Endothelial cell of umbilical vein (primary cell): ENCODE measurements around the gene STAT5B. TPM values are rescaled to one million over a fixed set of nuclear protein-coding genes. Genes with fewer than 3 reads are reported as not detected.
A peak's percentile ranks its signal among the peaks of the same experiment; 100 is the strongest.

Experiments used
- BruUV-seq: library from RNA; stranded (reverse); fragments of 400-500 nt; replicated peaks from 2 replicates; lab custom pipeline; 2021; lab: Mats Ljungman, UMichigan
- CTCF ChIA-PET: fragments of 300-600, 350-600 bp; sonication (Branson Sonifier 250); formaldehyde crosslinking; loops from one replicate; lab custom pipeline; 2021; ENCODE audit warnings: antibody characterized with exemption, inconsistent platforms; lab: Charles Lee
- POLR2A ChIA-PET: fragments of 300-600, 350-600 bp; sonication (Branson Sonifier 250); formaldehyde crosslinking; loops from one replicate; lab custom pipeline; 2021; ENCODE audit warnings: antibody characterized with exemption, inconsistent platforms; lab: Charles Lee
- DNase-seq: peaks from one replicate; pipeline ENCODE4 v3.0.0-alpha.2; 2011; ENCODE audit warnings: low read depth, low spot score
- FAIRE-seq: peaks from 2 replicates; lab custom pipeline; 2011; peaks lifted over from hg19 to GRCh38; lab: Jason Lieb, UNC
- H2AFZ ChIP-seq: 2 replicates; pipeline ENCODE4 v1.6.0; 2012; ENCODE audit warnings: low read depth, low read length, control low read depth, inconsistent platforms
- H3K27ac ChIP-seq: 2 replicates; pipeline ENCODE4 v1.5.1; 2011; ENCODE audit warnings: low read depth, mild to moderate bottlenecking, control low read depth, low read length, moderate library complexity; ENCODE audit not compliant: insufficient read depth
- H3K27me3 ChIP-seq, 2 experiments: 2 replicates each; pipeline versions ENCODE4 v1.6.0 to v1.6.1; 2011; ENCODE audit warnings: low read length in 2 of 2, mixed read lengths in 1 of 2; ENCODE audit not compliant: control insufficient read depth in 2 of 2, insufficient read depth in 2 of 2
- H3K36me3 ChIP-seq, 2 experiments: 2 replicates in 1 of 2; 3 replicates in 1 of 2; pipeline ENCODE4 v1.5.1; 2011; ENCODE audit warnings: low read length in 2 of 2, mild to moderate bottlenecking in 1 of 2, moderate library complexity in 1 of 2; ENCODE audit not compliant: control insufficient read depth in 2 of 2, insufficient read depth in 2 of 2; ENCODE audit errors: extremely low read depth in 1 of 2
- H3K4me1 ChIP-seq: 3 replicates; pipeline ENCODE4 v1.5.1; 2011; ENCODE audit warnings: mild to moderate bottlenecking, low read length; ENCODE audit not compliant: control insufficient read depth, insufficient read depth; ENCODE audit errors: extremely low read depth
- H3K4me2 ChIP-seq: 2 replicates; pipeline ENCODE4 v1.6.1; 2011; ENCODE audit warnings: low read length, control low read depth, mixed read lengths; ENCODE audit not compliant: insufficient read depth
- H3K4me3 ChIP-seq, 3 experiments: fragments of 200-600 bp in 1 of 3; sonication (generic), shearing (Covaris generic) in 1 of 3; replicated peaks in 1 of 3; 2 replicates each; pipeline ENCODE4 v1.5.1; 2011 to 2016; ENCODE audit warnings: control low read depth in 3 of 3, low read length in 3 of 3, mild to moderate bottlenecking in 2 of 3, inconsistent platforms in 1 of 3, low read depth in 1 of 3, moderate library complexity in 1 of 3; ENCODE audit not compliant: insufficient read depth in 1 of 3
- H3K79me2 ChIP-seq: 2 replicates; pipeline ENCODE4 v1.6.0; 2012; ENCODE audit warnings: low read length, inconsistent platforms; ENCODE audit not compliant: control insufficient read depth, insufficient read depth
- H3K9ac ChIP-seq: replicated peaks from 2 replicates; pipeline ENCODE3; 2011; ENCODE audit warnings: low read length, control low read depth; ENCODE audit not compliant: insufficient read depth; ENCODE audit errors: extremely low read depth
- H3K9me1 ChIP-seq: replicated peaks from 3 replicates; pipeline ENCODE4 v1.6.0; 2011; ENCODE audit warnings: mild to moderate bottlenecking, low read length; ENCODE audit not compliant: control insufficient read depth, insufficient read depth; ENCODE audit errors: extremely low read depth
- H3K9me3 ChIP-seq: replicated peaks from 2 replicates; pipeline ENCODE4 v1.5.1; 2012; ENCODE audit warnings: low read length, inconsistent platforms; ENCODE audit not compliant: control insufficient read depth, insufficient read depth
- H4K20me1 ChIP-seq: replicated peaks from 2 replicates; pipeline ENCODE3; 2011; ENCODE audit warnings: mild to moderate bottlenecking, low read length; ENCODE audit not compliant: control insufficient read depth, insufficient read depth; ENCODE audit errors: extremely low read depth
- EZH2 ChIP-seq: IDR thresholded peaks from 2 replicates; pipeline ENCODE4 v1.6.1; 2012; ENCODE audit warnings: borderline replicate concordance, low read depth, mild to moderate bottlenecking, moderate library complexity, low read length, inconsistent platforms; ENCODE audit not compliant: severe bottlenecking
- FOS ChIP-seq: IDR thresholded peaks from 2 replicates; pipeline ENCODE4 v1.6.1; 2011; ENCODE audit warnings: mild to moderate bottlenecking, low read length, moderate library complexity, borderline replicate concordance; ENCODE audit not compliant: insufficient read depth
- GATA2 ChIP-seq: IDR thresholded peaks from 2 replicates; pipeline ENCODE4 v1.7.0; 2011; ENCODE audit warnings: low read depth, mild to moderate bottlenecking, moderate library complexity, mixed read lengths, low read length; ENCODE audit not compliant: insufficient read length, insufficient read depth
- JUN ChIP-seq: IDR thresholded peaks from 2 replicates; pipeline ENCODE4 v1.6.1; 2011; ENCODE audit warnings: borderline replicate concordance, low read depth; ENCODE audit not compliant: insufficient read length, insufficient read depth
- MAX ChIP-seq: IDR thresholded peaks from 2 replicates; pipeline ENCODE4 v1.6.1; 2011; ENCODE audit not compliant: insufficient read depth, insufficient read length
- MYC ChIP-seq: IDR thresholded peaks from one replicate; pipeline ENCODE4 v1.6.1; 2011; ENCODE audit warnings: mild to moderate bottlenecking, low read depth, low read length
- POLR2A ChIP-seq: IDR thresholded peaks from 2 replicates; pipeline ENCODE4 v1.6.1; 2012; ENCODE audit warnings: low read depth, mild to moderate bottlenecking, control low read depth, low read length
- POLR2AphosphoS5 ChIP-seq: IDR thresholded peaks from 2 replicates; pipeline ENCODE4 v1.6.1; 2012; ENCODE audit warnings: low read depth, mild to moderate bottlenecking, control low read depth, low read length, moderate library complexity; ENCODE audit not compliant: insufficient read depth
- dilution Hi-C: fragments of 300-500 bp; cut with MboI; formaldehyde crosslinking; loops from one replicate; pipeline ENCODE4 v1.15.0; 2019; ENCODE audit warnings: low sequenced_read_pairs; ENCODE audit not compliant: extremely low pct_ligation_motif_present
- intact Hi-C: fragments of 100-400 bp; cut with micrococcal nuclease; formaldehyde crosslinking; loops from one replicate; pipeline ENCODE4 v1.10.0; 2022
- polyA plus RNA-seq, 4 experiments: library from polyadenylated mRNA; depleted of rRNA in 3 of 4; stranded (reverse) in 3 of 4; unstranded in 1 of 4; fragments of >200 nt; gene quantifications; 2 replicates each; pipeline versions ENCODE4 v1.2.1 to v1.2.3, GENCODE V29; 2011 to 2012; ENCODE audit warnings: missing spikeins in 1 of 4
- total RNA-seq: library from RNA; stranded (reverse); gene quantifications from 2 replicates; pipeline ENCODE4 v1.2.3, GENCODE V29; 2021
- TF ChIP-seq, protein P1 (sequence below), 2 donors: IDR thresholded peaks; 1 replicate in 1 of 2; 2 replicates in 1 of 2; pipeline ENCODE4 v1.5.1; 2011; ENCODE audit warnings: low read length in 2 of 2, mild to moderate bottlenecking in 2 of 2, moderate library complexity in 2 of 2, control low read depth in 1 of 2, inconsistent platforms in 1 of 2, low read depth in 1 of 2; ENCODE audit not compliant: insufficient read depth in 1 of 2; ENCODE audit errors: extremely low read depth in 1 of 2

STAT5B gene
- total and polyA plus RNA-seq, 2 donors (not counting 3 experiments of a cell fraction or from before 2014, with no cell fraction given), result 43.3 to 53.7 TPM

DNA sequence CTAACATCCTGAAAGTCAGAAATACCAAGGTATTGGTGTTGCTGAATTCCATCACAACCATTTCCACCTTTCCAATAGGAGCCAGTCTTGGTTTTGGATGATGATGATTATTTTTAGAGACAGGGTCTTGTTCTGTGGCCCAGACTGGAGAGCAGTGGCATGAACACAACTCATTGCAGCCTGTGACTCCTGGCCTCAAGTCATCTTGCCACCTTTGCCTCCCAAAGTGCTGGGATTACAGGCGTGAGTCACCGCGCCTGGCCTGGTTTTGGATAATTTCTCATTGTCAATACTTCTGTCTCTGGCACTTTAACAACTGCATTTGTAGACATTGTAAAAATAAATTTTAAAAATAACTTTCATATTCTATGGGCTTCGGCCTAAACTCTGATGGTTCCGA is 22.6 kb downstream of the STAT5B start:
- Histone ChIP-seq H3K79me2 (peaks cover 30% of the 10 kb centered on the region), H4K20me1 (no peaks in the 10 kb centered on the region), H3K9me1 (no peaks in the 10 kb centered on the region), H3K4me3 (no peak overlapping the region), H3K9me3 (no peaks in the 10 kb centered on the region), H2AFZ (no peak overlapping the region), H3K4me2 (no peak overlapping the region), H3K9ac (no peak overlapping the region), H3K4me1 (peaks cover 38% of the 10 kb centered on the region), H3K27me3 (no peaks in the 10 kb centered on the region), H3K27ac (peak overlapping the region; percentile 81), H3K36me3 (no peaks in the 10 kb centered on the region)
- no TSS peak for BruUV-seq
- CTCF ChIA-PET, result interaction anchor here (7.7 kb wide), 1 partner anchor 31 kb away, joined by 107 read pairs; no protein-coding TSS in a partner anchor
- dilution Hi-C loops (no loop called here), intact Hi-C loops (loop anchor here (2.0 kb wide), 1 partner anchor 21 kb away; no protein-coding TSS in a partner anchor)
- POLR2A ChIA-PET, result no interaction called here
- no peak for TF ChIP-seq JUN
- TF ChIP-seq POLR2AphosphoS5, result no peak
- no peak for TF ChIP-seq FOS
- TF ChIP-seq EZH2, result no peak
- no peak for TF ChIP-seq MYC
- TF ChIP-seq GATA2, result no peak
- TF ChIP-seq MAX, result no peak
- TF ChIP-seq POLR2A, result no peak
- TF ChIP-seq, protein P1, sequence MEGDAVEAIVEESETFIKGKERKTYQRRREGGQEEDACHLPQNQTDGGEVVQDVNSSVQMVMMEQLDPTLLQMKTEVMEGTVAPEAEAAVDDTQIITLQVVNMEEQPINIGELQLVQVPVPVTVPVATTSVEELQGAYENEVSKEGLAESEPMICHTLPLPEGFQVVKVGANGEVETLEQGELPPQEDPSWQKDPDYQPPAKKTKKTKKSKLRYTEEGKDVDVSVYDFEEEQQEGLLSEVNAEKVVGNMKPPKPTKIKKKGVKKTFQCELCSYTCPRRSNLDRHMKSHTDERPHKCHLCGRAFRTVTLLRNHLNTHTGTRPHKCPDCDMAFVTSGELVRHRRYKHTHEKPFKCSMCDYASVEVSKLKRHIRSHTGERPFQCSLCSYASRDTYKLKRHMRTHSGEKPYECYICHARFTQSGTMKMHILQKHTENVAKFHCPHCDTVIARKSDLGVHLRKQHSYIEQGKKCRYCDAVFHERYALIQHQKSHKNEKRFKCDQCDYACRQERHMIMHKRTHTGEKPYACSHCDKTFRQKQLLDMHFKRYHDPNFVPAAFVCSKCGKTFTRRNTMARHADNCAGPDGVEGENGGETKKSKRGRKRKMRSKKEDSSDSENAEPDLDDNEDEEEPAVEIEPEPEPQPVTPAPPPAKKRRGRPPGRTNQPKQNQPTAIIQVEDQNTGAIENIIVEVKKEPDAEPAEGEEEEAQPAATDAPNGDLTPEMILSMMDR (IDR thresholded peaks at IDR 0.05; ENCODE audit: extremely low read depth in 1 of 2, insufficient read depth in 1 of 2, low read depth in 1 of 2, low read length in 2 of 2), result no peak
- FAIRE-seq (no peak), DNase-seq (no peak)
